Epidermal melanocyte (primary cell): Measurements from ENCODE around the gene AQP12B.

ENCODE experiments used
- DNase-seq: peaks from one replicate; pipeline ENCODE4 v3.0.0; 2011; ENCODE audit warnings: low spot score; ENCODE audit not compliant: insufficient read length

Gene AQP12B

GRCh38 chr2:240718896-240719490 is 36.3 kb upstream of the AQP12B start:
- no peak for DNase-seq

- no peak for DNase-seq
These were observed 35.2 kb upstream of the AQP12B start for GRCh38 chr2:240717681-240718581.

- DNase-seq: no peak
These were observed 34.5 kb upstream of the AQP12B start for GRCh38 chr2:240717181-240717641.

GRCh38 chr2:240716130-240716798 is 33.6 kb upstream of the AQP12B start:
- DNase-seq: no peak

DNA sequence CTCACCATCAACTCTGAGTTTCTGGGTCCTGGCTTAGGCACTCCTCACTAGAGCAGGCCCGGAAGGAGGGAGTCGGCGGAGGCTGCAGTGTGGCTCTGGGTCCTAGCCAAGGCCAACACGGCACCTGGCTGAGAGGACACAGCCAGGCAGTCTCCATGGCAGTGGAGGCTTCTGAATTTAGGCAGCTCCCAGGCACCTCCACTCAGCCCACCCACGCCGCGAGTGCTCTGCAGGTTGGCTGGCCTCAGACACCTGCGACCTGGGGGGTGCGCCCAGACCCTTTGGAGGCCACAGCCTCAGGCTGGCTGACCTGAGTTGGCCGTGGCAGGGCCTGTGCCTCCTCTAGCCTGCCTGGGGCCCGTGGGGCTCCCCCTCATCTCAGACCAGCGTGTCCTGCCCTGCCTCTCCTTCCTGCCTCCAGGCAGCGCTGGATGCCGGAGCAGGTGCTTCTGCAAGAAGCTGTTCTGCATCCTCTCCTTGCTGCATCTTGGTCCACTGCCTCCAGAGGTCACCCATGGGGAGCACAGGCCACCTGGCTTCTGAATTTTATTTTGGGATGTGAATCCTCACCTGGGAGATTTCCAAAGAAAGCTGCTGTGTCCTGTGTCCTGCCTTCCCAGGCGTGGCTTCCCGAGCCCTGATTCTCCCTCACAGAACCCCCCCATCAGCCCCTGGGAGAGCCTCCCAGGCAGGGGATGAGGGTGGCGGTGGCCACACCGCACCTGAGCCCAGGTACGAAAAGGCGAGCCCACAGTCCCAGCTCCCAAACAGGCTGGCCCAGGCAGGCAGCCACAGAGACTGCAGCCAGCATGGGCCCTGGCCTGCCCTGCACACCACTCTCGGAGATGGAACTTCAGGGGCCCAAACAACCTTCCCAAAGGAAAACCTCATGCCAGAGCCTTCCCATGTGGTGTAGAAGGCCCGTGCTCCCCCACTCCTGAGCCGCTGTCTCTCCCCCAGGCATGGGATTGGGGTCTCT is 32.4 kb upstream of the AQP12B start:
- DNase-seq: no peak

- DNase-seq: no peak
These were observed 31.5 kb upstream of the AQP12B start for GRCh38 chr2:240713928-240714746.

DNA sequence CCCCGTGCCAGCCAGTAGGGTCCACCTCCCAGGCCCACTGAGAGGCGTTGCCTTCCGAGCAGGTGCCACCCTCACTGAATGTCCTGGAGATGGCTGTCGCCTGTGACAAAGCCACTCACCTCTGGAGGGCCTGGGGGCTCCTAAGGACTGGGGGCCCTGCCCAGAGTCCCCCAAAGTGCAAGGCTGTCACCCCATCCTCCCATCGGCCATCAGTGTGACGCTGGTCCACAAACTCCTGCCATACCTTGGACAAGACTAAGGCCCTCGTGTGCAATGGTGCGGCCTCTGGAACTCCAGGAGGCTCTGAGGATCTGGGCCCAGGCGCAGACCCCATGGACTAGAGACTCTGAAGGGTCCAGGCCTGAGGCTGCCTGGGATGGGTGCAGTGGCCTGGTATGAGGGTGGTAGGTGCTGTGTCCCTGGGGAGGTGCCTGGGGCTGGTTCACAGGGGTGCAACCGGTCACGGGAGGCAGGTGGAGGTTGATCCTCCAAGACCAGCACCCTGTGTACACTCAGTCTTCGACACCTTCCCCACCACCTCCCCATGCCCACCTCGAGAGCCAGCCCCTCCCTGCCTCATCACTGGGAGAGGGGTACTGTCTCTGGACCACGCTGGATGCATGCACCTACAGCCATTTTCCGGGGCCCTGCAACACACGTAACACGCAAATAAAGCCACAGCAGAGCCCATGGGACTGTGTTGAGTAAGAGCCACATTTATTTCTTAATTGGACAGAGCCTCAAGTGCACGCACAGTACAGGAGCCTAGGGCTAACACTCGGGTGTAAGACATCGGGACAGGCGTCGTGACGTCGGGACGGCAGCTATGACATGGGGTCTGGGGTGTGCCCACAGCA is 30.6 kb upstream of the AQP12B start:
- no peak for DNase-seq

- DNase-seq: no peak
These were observed 29.4 kb upstream of the AQP12B start for GRCh38 chr2:240712121-240712520.

DNA sequence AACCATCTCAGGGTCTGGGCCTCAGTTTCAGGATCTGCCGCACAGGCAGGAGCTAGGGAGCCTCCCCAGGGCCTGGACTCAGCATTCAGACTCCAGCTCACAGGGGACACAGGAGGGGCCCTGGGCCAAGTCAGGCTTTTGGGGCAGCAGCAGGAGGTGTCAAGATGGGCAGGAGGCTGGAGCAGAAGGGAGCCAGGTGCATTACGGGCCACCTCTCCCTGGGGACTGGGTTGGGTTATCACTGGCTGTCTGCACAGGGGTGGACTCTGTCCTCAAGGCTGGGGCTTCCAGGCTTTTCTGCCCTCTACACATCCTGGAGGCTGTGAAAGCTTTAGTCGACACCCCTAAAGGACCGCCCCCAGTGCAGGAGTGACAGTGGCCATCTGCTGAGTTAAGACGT is 29.0 kb upstream of the AQP12B start:
- no peak for DNase-seq

DNA sequence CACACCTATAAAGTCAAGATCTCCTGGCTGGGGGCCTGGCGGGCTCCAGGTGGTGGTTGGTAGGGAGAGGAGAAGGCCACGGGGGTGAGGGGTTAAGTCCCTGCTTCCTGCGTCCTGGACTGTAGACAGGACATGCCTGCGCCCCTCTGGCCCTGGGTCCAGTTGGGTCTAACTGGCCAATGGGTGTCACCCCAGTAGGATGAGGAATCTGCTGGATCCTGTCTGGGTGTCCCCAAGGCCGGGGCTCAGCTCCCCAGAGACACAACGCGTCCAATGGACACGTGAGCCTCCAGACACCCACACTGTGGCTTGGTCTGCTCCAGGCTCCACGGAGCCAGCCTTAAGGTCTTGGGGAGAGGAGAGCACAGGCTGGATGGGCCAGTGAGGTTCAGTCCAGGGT is 28.6 kb upstream of the AQP12B start:
- no peak for DNase-seq

GRCh38 chr2:240708457-240708856 is 25.8 kb upstream of the AQP12B start:
- no peak for DNase-seq

- no peak for DNase-seq
These were observed 25.1 kb upstream of the AQP12B start for GRCh38 chr2:240707821-240708220.

GRCh38 chr2:240707043-240707756 is 24.5 kb upstream of the AQP12B start:
- no peak for DNase-seq

DNA sequence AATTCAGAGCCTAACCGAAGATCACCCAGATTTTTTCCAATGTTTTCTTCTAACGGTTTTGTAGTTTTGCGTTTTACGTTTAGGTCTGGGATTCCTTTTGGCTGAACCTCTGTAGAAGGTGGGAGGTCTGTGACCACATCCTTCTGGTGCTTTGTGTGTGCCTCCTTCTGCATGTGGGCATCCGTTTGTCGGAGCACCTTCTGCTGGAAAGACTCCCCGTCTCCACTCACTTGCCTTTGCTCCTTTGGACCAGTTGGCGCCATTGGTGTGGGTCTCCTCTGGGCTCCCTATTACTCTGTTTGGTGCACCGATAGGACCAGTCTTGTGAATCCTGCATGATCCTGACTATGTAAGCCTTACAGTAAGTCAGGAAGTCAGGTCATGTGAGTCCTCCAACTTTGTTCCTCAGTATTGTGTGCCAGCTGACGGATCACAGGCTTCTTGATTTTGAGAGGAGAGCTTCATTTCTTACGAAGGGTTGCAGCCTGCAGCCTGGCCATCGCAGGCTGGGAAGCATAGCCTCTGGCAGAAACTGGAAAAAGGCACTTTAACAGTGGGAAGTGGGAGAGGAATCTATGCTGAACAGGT is 22.6 kb upstream of the AQP12B start:
- DNase-seq: no peak

- DNase-seq: no peak
These were observed 22.0 kb upstream of the AQP12B start for GRCh38 chr2:240704651-240705050.

DNA sequence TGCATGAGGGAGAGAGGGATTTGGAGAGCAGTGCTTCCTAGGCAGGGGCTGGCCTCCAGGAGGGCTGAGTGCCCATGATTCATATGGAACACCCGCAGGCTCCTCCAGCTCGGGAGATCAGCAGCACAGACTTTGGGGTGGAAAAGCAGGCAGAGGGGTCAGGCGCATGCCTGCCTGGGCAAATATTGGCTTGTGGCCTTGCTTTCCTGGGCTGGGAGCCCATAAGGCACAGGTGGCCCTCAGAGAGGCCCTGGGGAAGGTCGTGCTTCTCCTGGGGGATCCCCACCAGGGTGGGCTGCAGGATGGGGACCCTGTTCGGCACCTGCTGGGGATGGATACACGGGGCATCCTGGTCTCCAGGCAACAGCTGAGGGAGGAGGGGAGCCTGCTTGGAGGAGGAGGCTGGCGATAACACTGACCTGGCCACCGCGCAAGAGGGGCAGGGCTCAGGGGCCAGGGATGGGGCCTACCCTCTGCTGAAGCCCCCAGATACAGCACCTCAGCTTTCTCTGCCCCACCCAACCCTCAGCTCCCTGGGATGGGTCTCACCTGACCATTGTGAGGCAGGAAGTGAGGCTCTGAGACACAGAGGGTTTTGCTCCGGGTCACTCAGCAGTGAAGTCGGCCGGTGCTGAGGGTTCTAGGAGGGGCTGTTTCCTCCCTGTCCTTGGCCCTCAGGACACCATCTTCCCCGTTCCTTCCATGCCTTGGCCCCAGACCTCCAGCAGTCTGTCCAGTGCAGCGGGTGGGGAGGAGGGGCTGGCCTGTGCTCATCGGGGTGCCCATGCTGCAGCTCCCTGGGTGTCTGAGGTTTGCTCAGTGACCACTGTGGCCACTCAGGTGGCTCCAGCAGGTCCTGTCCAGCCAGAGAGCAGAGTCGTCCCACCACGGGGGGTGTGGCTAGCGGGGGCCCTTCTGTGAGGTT is 21.0 kb upstream of the AQP12B start:
- DNase-seq: no peak

DNA sequence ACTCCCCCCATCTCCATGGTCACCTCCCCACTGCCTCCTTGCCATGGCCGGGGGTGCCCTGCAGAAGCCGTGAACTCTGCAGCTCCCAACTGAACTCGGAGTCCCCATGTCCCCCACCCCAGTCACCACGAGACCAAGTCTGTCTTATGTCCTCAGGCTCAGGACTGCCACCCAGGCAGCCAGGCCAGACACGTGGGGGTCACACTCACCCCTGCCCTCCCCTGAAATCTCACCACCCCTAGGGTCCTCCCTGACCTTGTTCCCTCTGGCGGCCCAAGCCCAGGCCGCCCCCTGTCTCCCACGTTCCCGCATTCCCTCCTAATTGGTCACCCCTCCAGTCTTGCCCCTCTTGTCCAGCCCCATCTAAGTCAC is 19.9 kb upstream of the AQP12B start:
- DNase-seq: no peak
